Dendritic cell treated with granulocyte-macrophage colony-stimulating factor and Interleukin-4, amounts not matched to agents 40 ng/mL and 50 ng/mL, for 4 days (primary cell): ENCODE data around the gene LONRF3.

ENCODE experiments used
- H3K27ac Mint-ChIP-seq: one replicate; pipeline ENCODE4 v1.8.0; 2022; ENCODE audit warnings: mild to moderate bottlenecking, mixed read lengths
- H3K27me3 Mint-ChIP-seq: one replicate; pipeline ENCODE4 v1.8.0; 2022; ENCODE audit warnings: mild to moderate bottlenecking, mixed read lengths
- H3K36me3 Mint-ChIP-seq: one replicate; pipeline ENCODE4 v1.8.0; 2022; ENCODE audit warnings: low read depth, mixed read lengths
- H3K4me1 Mint-ChIP-seq: one replicate; pipeline ENCODE4 v1.8.0; 2022; ENCODE audit warnings: low read depth, mixed read lengths
- H3K4me3 Mint-ChIP-seq: one replicate; pipeline ENCODE4 v1.8.0; 2022; ENCODE audit warnings: mild to moderate bottlenecking, moderate library complexity, mixed read lengths
- H3K9me3 Mint-ChIP-seq: one replicate; pipeline ENCODE4 v1.8.0; 2022; ENCODE audit warnings: mixed read lengths
- intact Hi-C: fragments of 100-400 bp; cut with micrococcal nuclease; formaldehyde crosslinking; loops from one replicate; pipeline ENCODE4 v1.15.0; 2022

LONRF3 gene

GRCh38 chrX:118974088-118974907 is at the start of gene LONRF3:
TSS of gene LONRF3 (plus strand) at chrX:118974618. CDS start at chrX:118974781, 163 bp downstream.
- no peaks in the 10 kb centered on the region for H3K36me3 Mint-ChIP-seq
- peak within 1 kb of the TSS; percentile 18 for H3K27ac Mint-ChIP-seq
- no peaks in the 10 kb centered on the region for H3K9me3 Mint-ChIP-seq
- H3K4me1 Mint-ChIP-seq = peaks cover 27% of the 10 kb centered on the region
- H3K4me3 Mint-ChIP-seq = peak within 1 kb of the TSS; percentile 84
- intact Hi-C loops = no loop called here
- peaks cover 49% of the 10 kb centered on the region for H3K27me3 Mint-ChIP-seq

GRCh38 chrX:118928151-118928550 is 46.3 kb upstream of the LONRF3 start:
- no peaks in the 10 kb centered on the region for H3K36me3 Mint-ChIP-seq
- H3K4me1 Mint-ChIP-seq = no peaks in the 10 kb centered on the region
- intact Hi-C loops = no loop called here
- no peaks in the 10 kb centered on the region for H3K27me3 Mint-ChIP-seq
- H3K4me3 Mint-ChIP-seq = no peak overlapping the region
- H3K27ac Mint-ChIP-seq = no peak overlapping the region
- H3K9me3 Mint-ChIP-seq = no peaks in the 10 kb centered on the region

GRCh38 chrX:118935352-118935751 is 39.1 kb upstream of the LONRF3 start:
- peaks cover 9% of the 10 kb centered on the region for H3K9me3 Mint-ChIP-seq
- H3K27ac Mint-ChIP-seq = no peak overlapping the region
- no peak overlapping the region for H3K4me3 Mint-ChIP-seq
- peaks cover 3% of the 10 kb centered on the region for H3K27me3 Mint-ChIP-seq
- no peaks in the 10 kb centered on the region for H3K4me1 Mint-ChIP-seq
- intact Hi-C loops = no loop called here
- no peaks in the 10 kb centered on the region for H3K36me3 Mint-ChIP-seq

- Mint-ChIP-seq H3K27me3 (peaks cover 3% of the 10 kb centered on the region), H3K9me3 (no peaks in the 10 kb centered on the region), H3K36me3 (no peaks in the 10 kb centered on the region), H3K4me3 (no peak overlapping the region), H3K4me1 (no peaks in the 10 kb centered on the region), H3K27ac (no peak overlapping the region)
- intact Hi-C loops = no loop called here
Observed at GRCh38 chrX:118941147-118941546, 33.3 kb upstream of the LONRF3 start.

GRCh38 chrX:118943102-118943501 is 31.3 kb upstream of the LONRF3 start:
- Mint-ChIP-seq H3K36me3 (no peaks in the 10 kb centered on the region), H3K9me3 (no peaks in the 10 kb centered on the region), H3K27me3 (no peaks in the 10 kb centered on the region), H3K4me3 (no peak overlapping the region), H3K27ac (no peak overlapping the region), H3K4me1 (no peaks in the 10 kb centered on the region)
- intact Hi-C loops = no loop called here

- H3K36me3 Mint-ChIP-seq = no peaks in the 10 kb centered on the region
- H3K9me3 Mint-ChIP-seq = no peaks in the 10 kb centered on the region
- H3K27ac Mint-ChIP-seq = no peak overlapping the region
- no peaks in the 10 kb centered on the region for H3K4me1 Mint-ChIP-seq
- H3K4me3 Mint-ChIP-seq = no peak overlapping the region
- intact Hi-C loops = no loop called here
- H3K27me3 Mint-ChIP-seq = no peaks in the 10 kb centered on the region
Observed at GRCh38 chrX:118945921-118946320, 28.5 kb upstream of the LONRF3 start.

- Mint-ChIP-seq H3K4me3 (no peak overlapping the region), H3K36me3 (no peaks in the 10 kb centered on the region), H3K27ac (no peak overlapping the region), H3K9me3 (no peaks in the 10 kb centered on the region), H3K27me3 (no peaks in the 10 kb centered on the region), H3K4me1 (no peaks in the 10 kb centered on the region)
- intact Hi-C loops = no loop called here
Observed at GRCh38 chrX:118948270-118948669, 26.1 kb upstream of the LONRF3 start.

- Mint-ChIP-seq H3K4me1 (no peaks in the 10 kb centered on the region), H3K27ac (no peak overlapping the region), H3K36me3 (no peaks in the 10 kb centered on the region), H3K9me3 (peaks cover under 1% of the 10 kb centered on the region), H3K4me3 (no peak overlapping the region), H3K27me3 (peaks cover 10% of the 10 kb centered on the region)
- intact Hi-C loops = no loop called here
Observed at GRCh38 chrX:118961866-118962560, 12.4 kb upstream of the LONRF3 start.

GRCh38 chrX:118963159-118963558 is 11.3 kb upstream of the LONRF3 start:
- peaks cover 17% of the 10 kb centered on the region for H3K27me3 Mint-ChIP-seq
- H3K4me3 Mint-ChIP-seq = no peak overlapping the region
- H3K9me3 Mint-ChIP-seq = peaks cover 7% of the 10 kb centered on the region
- intact Hi-C loops = no loop called here
- H3K4me1 Mint-ChIP-seq = no peaks in the 10 kb centered on the region
- no peak overlapping the region for H3K27ac Mint-ChIP-seq
- no peaks in the 10 kb centered on the region for H3K36me3 Mint-ChIP-seq

- peaks cover 23% of the 10 kb centered on the region for H3K27me3 Mint-ChIP-seq
- H3K27ac Mint-ChIP-seq = no peak overlapping the region
- H3K36me3 Mint-ChIP-seq = no peaks in the 10 kb centered on the region
- H3K9me3 Mint-ChIP-seq = peaks cover 7% of the 10 kb centered on the region
- H3K4me3 Mint-ChIP-seq = no peak overlapping the region
- intact Hi-C loops = no loop called here
- H3K4me1 Mint-ChIP-seq = no peaks in the 10 kb centered on the region
Observed at GRCh38 chrX:118964252-118964651, 10.2 kb upstream of the LONRF3 start.

GRCh38 chrX:118965395-118965794 is 9.0 kb upstream of the LONRF3 start:
- intact Hi-C loops = no loop called here
- H3K27me3 Mint-ChIP-seq = peaks cover 23% of the 10 kb centered on the region
- H3K4me3 Mint-ChIP-seq = no peak overlapping the region
- H3K4me1 Mint-ChIP-seq = no peaks in the 10 kb centered on the region
- peaks cover 7% of the 10 kb centered on the region for H3K9me3 Mint-ChIP-seq
- no peak overlapping the region for H3K27ac Mint-ChIP-seq
- no peaks in the 10 kb centered on the region for H3K36me3 Mint-ChIP-seq

GRCh38 chrX:118968031-118968430 is 6.4 kb upstream of the LONRF3 start:
- no peak overlapping the region for H3K4me3 Mint-ChIP-seq
- H3K27ac Mint-ChIP-seq = no peak overlapping the region
- intact Hi-C loops = no loop called here

GRCh38 chrX:118971552-118971951 is 2.9 kb upstream of the LONRF3 start:
- no peaks in the 10 kb centered on the region for H3K36me3 Mint-ChIP-seq
- no peak overlapping the region for H3K27ac Mint-ChIP-seq
- peaks cover 23% of the 10 kb centered on the region for H3K4me1 Mint-ChIP-seq
- peaks cover 7% of the 10 kb centered on the region for H3K9me3 Mint-ChIP-seq
- intact Hi-C loops = no loop called here
- no peak overlapping the region for H3K4me3 Mint-ChIP-seq
- H3K27me3 Mint-ChIP-seq = peaks cover 64% of the 10 kb centered on the region

More at GRCh38 chrX:118968031-118968430, 6.4 kb upstream of the LONRF3 start:
- Mint-ChIP-seq H3K36me3 (no peaks in the 10 kb centered on the region), H3K9me3 (peaks cover 7% of the 10 kb centered on the region), H3K27me3 (peaks cover 40% of the 10 kb centered on the region), H3K4me1 (no peaks in the 10 kb centered on the region)

GRCh38 chrX:118973389-118974087 is 880 bp upstream of the LONRF3 start:
- H3K4me1 Mint-ChIP-seq = peaks cover 27% of the 10 kb centered on the region
- intact Hi-C loops = no loop called here
- H3K27ac Mint-ChIP-seq = no peak overlapping the region
- H3K36me3 Mint-ChIP-seq = no peaks in the 10 kb centered on the region
- no peak overlapping the region for H3K4me3 Mint-ChIP-seq
- no peaks in the 10 kb centered on the region for H3K9me3 Mint-ChIP-seq
- H3K27me3 Mint-ChIP-seq = peaks cover 52% of the 10 kb centered on the region
